ENCODE results near the gene MAST4. TPM values are rescaled to one million over a fixed set of nuclear protein-coding genes. Genes with fewer than 3 reads are reported as not detected.

MAST4 gene
- total and polyA plus RNA-seq, 7 experiments from 2014 or later, result 11.3 to 39.0 (median 28.3) TPM

DNA sequence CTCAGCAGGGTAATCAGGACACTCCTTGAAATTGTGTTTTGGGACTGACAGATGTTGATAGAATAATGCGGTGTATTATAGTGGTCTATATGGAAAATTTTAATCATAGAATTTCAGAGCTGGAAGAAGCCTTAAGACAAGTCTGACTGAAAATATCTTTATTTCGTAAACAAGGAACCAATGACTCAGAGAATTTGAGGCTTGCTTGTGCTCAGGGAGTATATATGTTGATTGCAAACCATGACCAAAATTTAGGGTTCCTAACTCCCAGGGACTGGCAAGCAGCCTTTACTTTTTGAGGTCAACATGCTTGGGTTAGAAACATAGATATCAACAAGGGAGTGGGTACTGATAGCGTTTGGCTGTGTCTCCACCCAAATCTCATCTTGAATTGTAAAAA lies 313.2 kb downstream of the MAST4 start:
- no peak overlapping the region for H3K27ac Mint-ChIP-seq
- peaks cover 0 to 5% (median 0%) of the 10 kb centered on the region in 5 donors for H3K36me3 Mint-ChIP-seq
- Histone ChIP-seq H3K36me3 (ENCODE audit: control insufficient read depth in 2 of 3, insufficient read depth in 3 of 3, low read length in 3 of 3) (no peaks in the 10 kb centered on the region), H3K4me1 (ENCODE audit: control insufficient read depth in 2 of 2, insufficient read depth in 2 of 2, low read length in 2 of 2) (no peaks in the 10 kb centered on the region), H3K27ac (ENCODE audit: low read depth, low read length) (no peak overlapping the region), H3K4me3 (ENCODE audit: low read length) (no peak overlapping the region), H3K9me3 (ENCODE audit: control insufficient read depth in 2 of 3, low read length in 3 of 3) (no peaks in the 10 kb centered on the region), H3K27me3 (ENCODE audit: control insufficient read depth in 2 of 2, insufficient read depth in 2 of 2, low read length in 2 of 2) (no peaks in the 10 kb centered on the region)
- peaks cover 0 to 3% (median 0%) of the 10 kb centered on the region in 11 donors for H3K9me3 Mint-ChIP-seq
- no peak for DNase-seq
- POLR2A ChIA-PET, result no interaction called here
- peaks cover 0 to 15% (median 0%) of the 10 kb centered on the region in 7 donors for H3K4me1 Mint-ChIP-seq
- intact Hi-C loops (cut with micrococcal nuclease), result no loop called here
- peaks cover 0 to 10% (median 0%) of the 10 kb centered on the region in 5 donors for H3K27me3 Mint-ChIP-seq
- H3K4me3 Mint-ChIP-seq, result no peak overlapping the region
- CTCF ChIA-PET, result no interaction called here
- ATAC-seq, result no peak

DNA sequence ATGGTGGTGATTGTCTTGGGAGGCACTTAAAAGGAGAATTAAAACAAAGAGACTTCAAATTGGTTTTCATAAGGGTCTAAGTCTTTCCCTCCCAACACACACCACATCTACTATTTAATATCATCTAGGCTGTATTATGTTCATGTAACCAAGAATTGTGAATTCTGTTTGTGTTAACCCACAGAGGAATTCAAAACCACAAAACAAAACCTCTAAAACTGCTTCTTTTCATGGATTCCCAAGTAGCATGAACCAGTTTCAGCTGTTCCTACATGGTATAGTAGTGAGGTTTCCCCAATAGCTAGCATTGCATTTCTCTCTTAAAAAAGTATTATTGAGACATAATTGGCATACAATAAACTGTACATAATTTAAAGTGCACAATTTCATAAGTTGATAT lies 316.6 kb downstream of the MAST4 start:
- CTCF ChIA-PET, result no interaction called here

DNA sequence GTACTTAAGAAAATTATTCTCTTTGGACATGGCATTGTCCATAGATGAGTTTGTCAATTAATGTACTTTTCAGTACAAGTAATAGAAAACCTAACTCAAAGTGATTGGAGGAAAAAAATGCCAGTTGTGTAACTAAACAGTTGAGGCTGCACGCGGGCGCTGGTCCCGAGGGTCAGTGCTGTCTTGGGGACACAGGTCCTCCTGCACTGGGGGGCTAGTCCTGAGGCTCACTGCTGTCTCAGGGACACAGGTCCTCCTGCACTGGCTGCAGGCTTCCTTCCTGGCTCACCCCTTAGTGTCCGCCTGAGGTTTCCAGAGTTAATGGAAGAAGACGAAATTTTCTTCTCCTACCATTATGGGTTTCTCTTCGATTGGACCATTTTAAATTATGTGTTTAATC lies 319.3 kb downstream of the MAST4 start:
- DNase-seq (no peak), ATAC-seq (no peak)
- Mint-ChIP-seq H3K36me3 (peaks cover 0 to 4% (median 0%) of the 10 kb centered on the region in 5 donors), H3K4me3 (no peak overlapping the region), H3K4me1 (peaks cover 0 to 13% (median 0%) of the 10 kb centered on the region in 7 donors), H3K27ac (no peak overlapping the region), H3K9me3 (peaks cover 0 to 3% (median 0%) of the 10 kb centered on the region in 11 donors), H3K27me3 (peaks cover 0 to 14% (median 0%) of the 10 kb centered on the region in 5 donors)
- Histone ChIP-seq H3K27me3 (ENCODE audit: control insufficient read depth in 2 of 2, insufficient read depth in 2 of 2, low read length in 2 of 2) (no peaks in the 10 kb centered on the region), H3K9me3 (ENCODE audit: control insufficient read depth in 2 of 3, low read length in 3 of 3) (no peaks in the 10 kb centered on the region), H3K4me3 (ENCODE audit: low read length) (no peak overlapping the region), H3K36me3 (ENCODE audit: control insufficient read depth in 2 of 3, insufficient read depth in 3 of 3, low read length in 3 of 3) (no peaks in the 10 kb centered on the region), H3K4me1 (ENCODE audit: control insufficient read depth in 2 of 2, insufficient read depth in 2 of 2, low read length in 2 of 2) (no peaks in the 10 kb centered on the region), H3K27ac (ENCODE audit: low read depth, low read length) (no peak overlapping the region)
- ChIA-PET CTCF (no interaction called here), POLR2A (no interaction called here)
- intact Hi-C loops (cut with micrococcal nuclease), result no loop called here

More for the DNA sequence above, 316.6 kb downstream of the MAST4 start:
- intact Hi-C loops (cut with micrococcal nuclease), result no loop called here
- POLR2A ChIA-PET, result no interaction called here
- no peaks in the 10 kb centered on the region for H3K27me3 ChIP-seq (ENCODE audit: control insufficient read depth in 2 of 2, insufficient read depth in 2 of 2, low read length in 2 of 2)
- DNase-seq, result no peak
- H3K27me3 Mint-ChIP-seq, result peaks cover 0 to 14% (median 0%) of the 10 kb centered on the region in 5 donors
- no peaks in the 10 kb centered on the region for H3K4me1 ChIP-seq (ENCODE audit: control insufficient read depth in 2 of 2, insufficient read depth in 2 of 2, low read length in 2 of 2)
- H3K9me3 Mint-ChIP-seq, result peaks cover 0 to 1% (median 0%) of the 10 kb centered on the region in 11 donors
- H3K36me3 Mint-ChIP-seq, result peaks cover 0 to 5% (median 0%) of the 10 kb centered on the region in 5 donors
- no peak overlapping the region for H3K4me3 ChIP-seq (ENCODE audit: low read length)
- H3K27ac Mint-ChIP-seq, result no peak overlapping the region
- H3K36me3 ChIP-seq (ENCODE audit: control insufficient read depth in 2 of 3, insufficient read depth in 3 of 3, low read length in 3 of 3), result no peaks in the 10 kb centered on the region
- ATAC-seq, result no peak
- no peaks in the 10 kb centered on the region for H3K9me3 ChIP-seq (ENCODE audit: control insufficient read depth in 2 of 3, low read length in 3 of 3)
- H3K4me1 Mint-ChIP-seq, result peaks cover 0 to 15% (median 0%) of the 10 kb centered on the region in 7 donors
- no peak overlapping the region for H3K27ac ChIP-seq (ENCODE audit: low read depth, low read length)
- H3K4me3 Mint-ChIP-seq, result no peak overlapping the region

DNA sequence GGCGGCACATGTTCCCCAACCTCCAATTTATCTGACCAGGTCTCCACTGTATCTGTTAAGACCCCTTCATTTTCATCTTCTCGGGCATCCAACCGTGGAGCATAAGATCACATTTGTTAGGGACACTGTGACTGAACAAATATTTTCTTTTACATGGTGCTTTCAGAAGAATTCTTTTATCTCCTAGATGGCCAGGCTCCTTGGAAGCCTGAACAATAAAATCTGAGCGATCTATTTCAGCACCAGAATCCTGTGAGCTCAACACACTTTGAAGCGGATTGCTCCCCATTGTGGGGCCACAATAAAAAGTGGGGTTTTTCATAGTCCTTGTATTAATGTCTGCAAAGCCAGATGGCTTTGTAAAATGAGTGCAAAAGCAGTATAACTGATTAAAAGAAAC lies 326.7 kb downstream of the MAST4 start:
- H3K36me3 ChIP-seq (ENCODE audit: control insufficient read depth in 2 of 3, insufficient read depth in 3 of 3, low read length in 3 of 3), result no peaks in the 10 kb centered on the region
- Mint-ChIP-seq H3K27me3 (peaks cover 0 to 12% (median 5%) of the 10 kb centered on the region in 5 donors), H3K27ac (no peak overlapping the region), H3K4me1 (peaks cover 0 to 11% (median 0%) of the 10 kb centered on the region in 7 donors), H3K9me3 (peaks cover 0 to 3% (median 0%) of the 10 kb centered on the region in 11 donors), H3K4me3 (no peak overlapping the region), H3K36me3 (peaks cover 0 to 12% (median 0%) of the 10 kb centered on the region in 5 donors)
- no peak for ATAC-seq
- intact Hi-C loops (cut with micrococcal nuclease), result no loop called here
- H3K27me3 ChIP-seq (ENCODE audit: control insufficient read depth in 2 of 2, insufficient read depth in 2 of 2, low read length in 2 of 2), result no peaks in the 10 kb centered on the region
- POLR2A ChIA-PET, result no interaction called here
- H3K4me1 ChIP-seq (ENCODE audit: control insufficient read depth in 2 of 2, insufficient read depth in 2 of 2, low read length in 2 of 2), result no peaks in the 10 kb centered on the region
- H3K27ac ChIP-seq (ENCODE audit: low read depth, low read length), result no peak overlapping the region
- no peak for DNase-seq
- H3K4me3 ChIP-seq (ENCODE audit: low read length), result no peak overlapping the region
- no peaks in the 10 kb centered on the region for H3K9me3 ChIP-seq (ENCODE audit: control insufficient read depth in 2 of 3, low read length in 3 of 3)
- CTCF ChIA-PET, result no interaction called here

DNA sequence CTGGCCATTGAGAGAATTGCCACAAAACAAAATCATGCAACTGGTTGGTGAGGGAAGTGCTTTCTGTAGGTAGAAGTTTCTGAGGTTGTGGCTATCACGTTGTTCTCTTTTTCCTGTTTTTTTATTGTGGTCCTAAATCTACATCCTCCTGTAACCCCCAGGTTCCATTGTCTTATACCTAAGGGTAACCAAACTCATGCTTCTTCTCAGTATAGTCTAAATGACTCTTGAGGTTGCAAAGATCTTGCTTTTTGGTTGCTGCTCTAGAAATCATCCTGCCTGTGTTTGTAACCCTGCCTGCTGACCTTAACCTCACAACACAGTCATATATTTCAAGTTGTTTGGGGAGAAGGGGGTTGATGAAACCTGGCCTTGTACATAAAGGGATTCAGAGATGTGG lies 327.3 kb downstream of the MAST4 start:
- Histone ChIP-seq H3K4me1 (ENCODE audit: control insufficient read depth in 2 of 2, insufficient read depth in 2 of 2, low read length in 2 of 2) (no peaks in the 10 kb centered on the region), H3K27ac (ENCODE audit: low read depth, low read length) (no peak overlapping the region), H3K4me3 (ENCODE audit: low read length) (no peak overlapping the region), H3K9me3 (ENCODE audit: control insufficient read depth in 2 of 3, low read length in 3 of 3) (no peaks in the 10 kb centered on the region), H3K27me3 (ENCODE audit: control insufficient read depth in 2 of 2, insufficient read depth in 2 of 2, low read length in 2 of 2) (no peaks in the 10 kb centered on the region), H3K36me3 (ENCODE audit: control insufficient read depth in 2 of 3, insufficient read depth in 3 of 3, low read length in 3 of 3) (no peaks in the 10 kb centered on the region)
- peaks cover 0 to 12% (median 0%) of the 10 kb centered on the region in 5 donors for H3K36me3 Mint-ChIP-seq
- H3K9me3 Mint-ChIP-seq, result peaks cover 0 to 3% (median 0%) of the 10 kb centered on the region in 11 donors
- peaks cover 0 to 11% (median 0%) of the 10 kb centered on the region in 7 donors for H3K4me1 Mint-ChIP-seq
- peaks cover 0 to 12% (median 7%) of the 10 kb centered on the region in 5 donors for H3K27me3 Mint-ChIP-seq
- CTCF ChIA-PET, result no interaction called here
- ATAC-seq (no peak), DNase-seq (no peak)
- peak overlapping the region in 1 of 10 donors; percentile 15 for H3K4me3 Mint-ChIP-seq
- POLR2A ChIA-PET, result no interaction called here
- intact Hi-C loops (cut with micrococcal nuclease), result no loop called here
- peak overlapping the region in 1 of 9 donors; percentile 20 for H3K27ac Mint-ChIP-seq

DNA sequence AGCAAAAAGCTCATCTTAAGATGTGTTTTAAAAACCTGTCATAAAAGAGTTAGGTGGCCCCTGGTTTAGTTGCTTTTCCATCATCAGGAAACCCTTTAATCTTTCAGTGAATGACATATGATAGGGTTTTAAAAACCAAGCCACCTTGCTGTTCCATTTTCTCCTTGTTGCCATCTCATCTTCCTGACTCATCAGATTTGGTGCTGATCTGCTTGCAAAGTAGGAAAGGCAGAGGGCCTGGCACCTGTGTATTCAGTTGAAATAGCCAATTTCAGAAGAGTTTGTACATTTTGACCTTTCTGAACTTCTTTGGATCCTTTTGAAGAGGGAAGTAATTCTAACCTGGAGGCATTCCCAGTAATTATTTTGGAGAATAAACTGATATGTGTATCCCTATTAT lies 327.7 kb downstream of the MAST4 start:
- H3K4me1 ChIP-seq (ENCODE audit: control insufficient read depth in 2 of 2, insufficient read depth in 2 of 2, low read length in 2 of 2), result no peaks in the 10 kb centered on the region
- H3K27me3 ChIP-seq (ENCODE audit: control insufficient read depth in 2 of 2, insufficient read depth in 2 of 2, low read length in 2 of 2), result no peaks in the 10 kb centered on the region
- H3K27ac ChIP-seq (ENCODE audit: low read depth, low read length), result no peak overlapping the region
- DNase-seq, result no peak
- Mint-ChIP-seq H3K27ac (no peak overlapping the region), H3K4me1 (peaks cover 0 to 11% (median 0%) of the 10 kb centered on the region in 7 donors), H3K4me3 (peak overlapping the region in 1 of 10 donors; percentile 15), H3K9me3 (peaks cover 0 to 3% (median 0%) of the 10 kb centered on the region in 11 donors), H3K36me3 (peaks cover 0 to 12% (median 0%) of the 10 kb centered on the region in 5 donors), H3K27me3 (peaks cover 0 to 14% (median 7%) of the 10 kb centered on the region in 5 donors)
- POLR2A ChIA-PET, result no interaction called here
- intact Hi-C loops (cut with micrococcal nuclease), result no loop called here
- ATAC-seq, result no peak
- H3K9me3 ChIP-seq (ENCODE audit: control insufficient read depth in 2 of 3, low read length in 3 of 3), result no peaks in the 10 kb centered on the region
- no peak overlapping the region for H3K4me3 ChIP-seq (ENCODE audit: low read length)
- CTCF ChIA-PET, result no interaction called here
- H3K36me3 ChIP-seq (ENCODE audit: control insufficient read depth in 2 of 3, insufficient read depth in 3 of 3, low read length in 3 of 3), result no peaks in the 10 kb centered on the region

DNA sequence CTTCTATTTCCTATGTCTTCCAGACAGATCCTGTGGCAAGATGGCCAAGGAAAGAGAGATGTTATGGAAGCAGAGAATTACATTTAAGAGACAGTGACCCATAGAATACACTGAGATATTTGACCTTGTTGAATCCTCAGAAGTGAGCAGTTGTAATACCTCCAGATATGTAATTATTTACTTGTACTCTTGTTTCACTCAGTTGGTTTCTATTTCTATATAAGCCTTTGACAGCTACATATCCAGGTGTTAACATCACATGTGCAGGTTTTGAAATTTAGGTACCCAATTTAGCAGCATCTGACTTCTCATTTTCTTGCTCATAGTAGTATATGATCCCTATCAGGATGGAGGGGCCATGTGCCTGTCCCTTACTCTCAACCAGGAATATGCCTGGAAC lies 330.9 kb downstream of the MAST4 start:
- intact Hi-C loops (cut with micrococcal nuclease), result no loop called here
- no peaks in the 10 kb centered on the region for H3K9me3 ChIP-seq (ENCODE audit: control insufficient read depth in 2 of 3, low read length in 3 of 3)
- peaks cover 0 to 11% (median 0%) of the 10 kb centered on the region in 7 donors for H3K4me1 Mint-ChIP-seq
- peaks cover 0 to 8% (median 0%) of the 10 kb centered on the region in 5 donors for H3K36me3 Mint-ChIP-seq
- H3K4me1 ChIP-seq (ENCODE audit: control insufficient read depth in 2 of 2, insufficient read depth in 2 of 2, low read length in 2 of 2), result no peaks in the 10 kb centered on the region
- no peak overlapping the region for H3K27ac ChIP-seq (ENCODE audit: low read depth, low read length)
- POLR2A ChIA-PET, result interaction anchor here (0.6 kb wide), 1 partner anchor 1554 kb away, joined by 3 read pairs; no protein-coding TSS in a partner anchor
- ATAC-seq (no peak), DNase-seq (no peak)
- no peaks in the 10 kb centered on the region for H3K27me3 ChIP-seq (ENCODE audit: control insufficient read depth in 2 of 2, insufficient read depth in 2 of 2, low read length in 2 of 2)
- H3K27ac Mint-ChIP-seq, result no peak overlapping the region
- CTCF ChIA-PET, result no interaction called here
- peaks cover 0 to under 1% (median 0%) of the 10 kb centered on the region in 11 donors for H3K9me3 Mint-ChIP-seq
- H3K4me3 Mint-ChIP-seq, result no peak overlapping the region
- H3K4me3 ChIP-seq (ENCODE audit: low read length), result no peak overlapping the region
- H3K36me3 ChIP-seq (ENCODE audit: control insufficient read depth in 2 of 3, insufficient read depth in 3 of 3, low read length in 3 of 3), result no peaks in the 10 kb centered on the region
- H3K27me3 Mint-ChIP-seq, result peaks cover 0 to 22% (median 7%) of the 10 kb centered on the region in 5 donors
